ENCODE data around the gene FOLR3. TPM values are rescaled to one million over a fixed set of nuclear protein-coding genes. Genes with fewer than 3 reads are reported as not detected.

Gene FOLR3
- total and polyA plus RNA-seq, 4 donors = 1.1 to 14.0 (median 5.8) TPM

GRCh38 chr11:72098741-72099140 lies 36.8 kb upstream of the FOLR3 start:
- Histone ChIP-seq H3K4me3 (no peak overlapping the region), H3K9me3 (ENCODE audit: control insufficient read depth in 4 of 4, insufficient read depth in 3 of 4, low read length in 3 of 4) (no peaks in the 10 kb centered on the region), H3K9ac (ENCODE audit: insufficient read depth in 1 of 2, low read length in 2 of 2) (no peak overlapping the region), H3K36me3 (ENCODE audit: control insufficient read depth in 4 of 4, insufficient read depth in 4 of 4, low read length in 4 of 4) (peaks cover 13 to 35% (median 27%) of the 10 kb centered on the region in 4 donors), H3K4me1 (ENCODE audit: control insufficient read depth in 5 of 5, insufficient read depth in 5 of 5, low read length in 5 of 5) (peaks cover 0 to 16% (median 3%) of the 10 kb centered on the region in 5 donors), H3K27ac (ENCODE audit: low read depth in 1 of 2, low read length in 1 of 2) (no peak overlapping the region), H3K27me3 (ENCODE audit: control insufficient read depth in 3 of 3, insufficient read depth in 3 of 3, low read length in 2 of 3) (no peaks in the 10 kb centered on the region)
- WGBS, 2 donors = 96 to 98% methylated on average over 3 of the region's 3 CpGs
- DNase-seq (no peak), ATAC-seq (ENCODE audit: insufficient read depth, low FRiP score) (no peak)
- TF ChIP-seq, protein P1, sequence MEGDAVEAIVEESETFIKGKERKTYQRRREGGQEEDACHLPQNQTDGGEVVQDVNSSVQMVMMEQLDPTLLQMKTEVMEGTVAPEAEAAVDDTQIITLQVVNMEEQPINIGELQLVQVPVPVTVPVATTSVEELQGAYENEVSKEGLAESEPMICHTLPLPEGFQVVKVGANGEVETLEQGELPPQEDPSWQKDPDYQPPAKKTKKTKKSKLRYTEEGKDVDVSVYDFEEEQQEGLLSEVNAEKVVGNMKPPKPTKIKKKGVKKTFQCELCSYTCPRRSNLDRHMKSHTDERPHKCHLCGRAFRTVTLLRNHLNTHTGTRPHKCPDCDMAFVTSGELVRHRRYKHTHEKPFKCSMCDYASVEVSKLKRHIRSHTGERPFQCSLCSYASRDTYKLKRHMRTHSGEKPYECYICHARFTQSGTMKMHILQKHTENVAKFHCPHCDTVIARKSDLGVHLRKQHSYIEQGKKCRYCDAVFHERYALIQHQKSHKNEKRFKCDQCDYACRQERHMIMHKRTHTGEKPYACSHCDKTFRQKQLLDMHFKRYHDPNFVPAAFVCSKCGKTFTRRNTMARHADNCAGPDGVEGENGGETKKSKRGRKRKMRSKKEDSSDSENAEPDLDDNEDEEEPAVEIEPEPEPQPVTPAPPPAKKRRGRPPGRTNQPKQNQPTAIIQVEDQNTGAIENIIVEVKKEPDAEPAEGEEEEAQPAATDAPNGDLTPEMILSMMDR (IDR thresholded peaks at IDR 0.05; ENCODE audit: control extremely low read depth, extremely low read depth) = no peak

GRCh38 chr11:72100009-72100408 lies 35.5 kb upstream of the FOLR3 start:
- Histone ChIP-seq H3K9me3 (ENCODE audit: control insufficient read depth in 4 of 4, insufficient read depth in 3 of 4, low read length in 3 of 4) (no peaks in the 10 kb centered on the region), H3K36me3 (ENCODE audit: control insufficient read depth in 4 of 4, insufficient read depth in 4 of 4, low read length in 4 of 4) (peaks cover 13 to 31% (median 25%) of the 10 kb centered on the region in 4 donors), H3K27ac (ENCODE audit: low read depth in 1 of 2, low read length in 1 of 2) (peak overlapping the region in 1 of 2 donors; percentile 37), H3K4me1 (ENCODE audit: control insufficient read depth in 5 of 5, insufficient read depth in 5 of 5, low read length in 5 of 5) (peaks cover 0 to 17% (median 5%) of the 10 kb centered on the region in 5 donors), H3K27me3 (ENCODE audit: control insufficient read depth in 3 of 3, insufficient read depth in 3 of 3, low read length in 2 of 3) (no peaks in the 10 kb centered on the region), H3K9ac (ENCODE audit: insufficient read depth in 1 of 2, low read length in 2 of 2) (no peak overlapping the region), H3K4me3 (no peak overlapping the region)
- TF ChIP-seq, protein P1 (IDR thresholded peaks at IDR 0.05; ENCODE audit: control extremely low read depth, extremely low read depth) = no peak
- WGBS, 2 donors = 69 to 76% methylated on average over 3 of the region's 3 CpGs
- ATAC-seq (ENCODE audit: insufficient read depth, low FRiP score) = no peak
- DNase-seq = no peak

DNA sequence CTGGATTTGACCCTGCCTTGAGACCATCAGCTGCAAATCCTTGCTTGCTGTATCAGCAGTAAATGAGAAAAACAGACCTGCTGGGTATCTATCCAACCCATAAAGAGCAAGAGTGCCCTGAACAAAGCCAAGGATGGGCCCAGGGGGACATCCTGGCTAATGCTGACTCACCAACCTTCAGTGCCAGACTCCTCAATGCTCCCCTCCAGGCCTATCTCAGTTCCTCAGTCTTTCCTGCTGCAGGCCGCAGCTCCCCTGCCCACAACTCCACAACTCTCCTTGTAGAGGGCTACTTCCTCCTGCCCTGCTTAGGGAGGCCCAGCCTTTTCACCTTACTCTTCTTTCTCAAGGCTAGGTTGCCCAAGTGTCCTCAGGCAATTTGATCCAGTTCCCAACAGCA lies 35.1 kb upstream of the FOLR3 start:
- no peak overlapping the region for H3K9ac ChIP-seq (ENCODE audit: insufficient read depth in 1 of 2, low read length in 2 of 2)
- no peaks in the 10 kb centered on the region for H3K9me3 ChIP-seq (ENCODE audit: control insufficient read depth in 4 of 4, insufficient read depth in 3 of 4, low read length in 3 of 4)
- peak overlapping the region in 1 of 2 donors; percentile 37 for H3K27ac ChIP-seq (ENCODE audit: low read depth in 1 of 2, low read length in 1 of 2)
- H3K4me1 ChIP-seq (ENCODE audit: control insufficient read depth in 5 of 5, insufficient read depth in 5 of 5, low read length in 5 of 5) = peaks cover 0 to 17% (median 5%) of the 10 kb centered on the region in 5 donors
- ATAC-seq (ENCODE audit: insufficient read depth, low FRiP score) (no peak), DNase-seq (no peak)
- no peak overlapping the region for H3K4me3 ChIP-seq
- TF ChIP-seq, protein P1 (IDR thresholded peaks at IDR 0.05; ENCODE audit: control extremely low read depth, extremely low read depth) = no peak
- peaks cover 13 to 29% (median 25%) of the 10 kb centered on the region in 4 donors for H3K36me3 ChIP-seq (ENCODE audit: control insufficient read depth in 4 of 4, insufficient read depth in 4 of 4, low read length in 4 of 4)
- 18 to 60% methylated on average over 1 of the region's 1 CpG for WGBS, 2 donors
- H3K27me3 ChIP-seq (ENCODE audit: control insufficient read depth in 3 of 3, insufficient read depth in 3 of 3, low read length in 2 of 3) = no peaks in the 10 kb centered on the region

GRCh38 chr11:72102162-72102561 lies 33.4 kb upstream of the FOLR3 start:
- Histone ChIP-seq H3K9me3 (ENCODE audit: control insufficient read depth in 4 of 4, insufficient read depth in 3 of 4, low read length in 3 of 4) (no peaks in the 10 kb centered on the region), H3K27ac (ENCODE audit: low read depth in 1 of 2, low read length in 1 of 2) (peak overlapping the region; percentile 93 to 99), H3K36me3 (ENCODE audit: control insufficient read depth in 4 of 4, insufficient read depth in 4 of 4, low read length in 4 of 4) (peaks cover 11 to 22% (median 21%) of the 10 kb centered on the region in 4 donors), H3K4me3 (peak overlapping the region; percentile 94), H3K4me1 (ENCODE audit: control insufficient read depth in 5 of 5, insufficient read depth in 5 of 5, low read length in 5 of 5) (peaks cover 0 to 17% (median 5%) of the 10 kb centered on the region in 5 donors), H3K27me3 (ENCODE audit: control insufficient read depth in 3 of 3, insufficient read depth in 3 of 3, low read length in 2 of 3) (no peaks in the 10 kb centered on the region), H3K9ac (ENCODE audit: insufficient read depth in 1 of 2, low read length in 2 of 2) (peak overlapping the region; percentile 78 to 80)
- TF ChIP-seq, protein P1 (IDR thresholded peaks at IDR 0.05; ENCODE audit: control extremely low read depth, extremely low read depth) = no peak
- no peak for ATAC-seq (ENCODE audit: insufficient read depth, low FRiP score)
- 31 to 37% methylated on average over 4 of the region's 4 CpGs for WGBS, 2 donors
- DNase-seq = no peak
